Fibroblast of the aortic adventitia (primary cell): ENCODE data around the gene PLXNC1. TPM values are rescaled to one million over a fixed set of nuclear protein-coding genes. Genes with fewer than 3 reads are reported as not detected.

ENCODE experiments used
- DNase-seq: peaks from one replicate; pipeline ENCODE4 v3.0.0-alpha.2; 2010; ENCODE audit warnings: low read depth
- H3K4me3 ChIP-seq: 2 replicates; pipeline ENCODE4 v1.5.1; 2011; ENCODE audit warnings: low read depth, mild to moderate bottlenecking, control low read depth, low read length, moderate library complexity
- CTCF ChIP-seq: IDR thresholded peaks from 2 replicates; pipeline ENCODE4 v1.5.1; 2011; ENCODE audit warnings: mild to moderate bottlenecking, low read length, control low read depth, inconsistent platforms; ENCODE audit not compliant: insufficient read depth
- total RNA-seq: library from RNA; depleted of rRNA; stranded (reverse); fragments of >200 nt; gene quantifications from 2 replicates; pipeline ENCODE4 v1.2.3, GENCODE V29; 2012; ENCODE audit warnings: low replicate concordance

The PLXNC1 gene
- total RNA-seq, 1 donor: 4.3 TPM

DNA sequence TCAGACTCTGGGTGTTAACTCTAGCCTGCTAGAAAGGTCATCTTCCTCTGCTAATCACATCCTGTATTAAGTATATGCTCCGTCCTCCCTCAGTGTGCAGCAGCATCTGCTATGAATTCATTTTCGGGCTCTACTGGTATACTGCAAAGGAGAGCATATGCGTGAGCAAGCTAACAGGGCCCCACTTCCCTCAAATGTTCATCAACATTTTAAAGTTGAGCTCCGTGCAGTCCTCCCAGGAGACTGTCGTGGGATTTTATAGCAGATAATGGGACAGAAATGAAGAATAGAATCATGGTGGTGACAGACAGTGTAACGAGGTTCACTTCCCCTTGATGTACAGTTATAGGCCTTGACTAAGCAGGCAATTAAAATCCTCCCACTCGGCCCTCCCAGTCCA lies 131.7 kb downstream of the PLXNC1 start:
- no peak for TF ChIP-seq CTCF
- no peak for DNase-seq
- H3K4me3 ChIP-seq: no peak overlapping the region

- no peak overlapping the region for H3K4me3 ChIP-seq
- TF ChIP-seq CTCF: no peak
- no peak for DNase-seq
These were observed 134.3 kb downstream of the PLXNC1 start for GRCh38 chr12:94282675-94283074.

DNA sequence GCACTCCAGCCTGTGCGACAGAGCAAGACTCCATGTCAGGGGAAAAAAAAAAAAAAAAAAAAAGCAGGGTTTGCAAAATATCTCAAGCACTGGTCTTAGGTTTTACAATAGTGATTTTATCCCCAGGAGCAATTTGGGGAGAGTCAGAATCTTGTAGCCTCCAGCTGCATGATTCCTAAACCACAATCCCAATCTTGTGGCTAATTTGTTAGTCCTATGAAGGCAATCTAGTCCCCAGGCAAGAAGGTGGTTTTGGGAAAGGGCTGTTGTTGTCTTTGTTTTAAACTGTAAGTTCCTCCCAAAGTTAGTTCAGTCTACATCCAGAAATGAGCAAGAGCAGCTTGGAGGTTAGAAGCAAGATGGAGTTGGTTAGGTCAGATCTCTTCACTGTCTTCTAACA lies 135.7 kb downstream of the PLXNC1 start:
- no peak for TF ChIP-seq CTCF
- DNase-seq: no peak
- no peak overlapping the region for H3K4me3 ChIP-seq

DNA sequence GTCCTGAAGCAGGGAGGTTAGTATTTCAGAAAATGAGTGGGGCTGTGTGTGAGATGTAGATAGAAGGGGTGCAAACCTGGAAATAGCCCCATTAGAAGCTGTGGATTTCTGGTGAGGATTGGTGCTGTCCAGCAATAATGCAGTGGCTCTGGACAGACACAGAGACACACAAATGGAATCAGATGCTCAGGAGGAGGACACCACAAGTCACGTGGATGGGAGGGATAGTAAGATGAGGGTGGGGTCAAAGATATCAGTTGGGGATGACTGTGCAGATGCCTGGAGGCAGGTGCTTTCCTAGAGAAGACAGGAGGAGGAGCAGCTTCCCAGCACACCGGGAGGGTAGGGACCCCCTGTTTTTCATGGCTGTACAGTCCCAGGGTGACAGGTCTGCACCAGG lies 136.5 kb downstream of the PLXNC1 start:
- no peak for TF ChIP-seq CTCF
- no peak for DNase-seq
- H3K4me3 ChIP-seq: no peak overlapping the region

DNA sequence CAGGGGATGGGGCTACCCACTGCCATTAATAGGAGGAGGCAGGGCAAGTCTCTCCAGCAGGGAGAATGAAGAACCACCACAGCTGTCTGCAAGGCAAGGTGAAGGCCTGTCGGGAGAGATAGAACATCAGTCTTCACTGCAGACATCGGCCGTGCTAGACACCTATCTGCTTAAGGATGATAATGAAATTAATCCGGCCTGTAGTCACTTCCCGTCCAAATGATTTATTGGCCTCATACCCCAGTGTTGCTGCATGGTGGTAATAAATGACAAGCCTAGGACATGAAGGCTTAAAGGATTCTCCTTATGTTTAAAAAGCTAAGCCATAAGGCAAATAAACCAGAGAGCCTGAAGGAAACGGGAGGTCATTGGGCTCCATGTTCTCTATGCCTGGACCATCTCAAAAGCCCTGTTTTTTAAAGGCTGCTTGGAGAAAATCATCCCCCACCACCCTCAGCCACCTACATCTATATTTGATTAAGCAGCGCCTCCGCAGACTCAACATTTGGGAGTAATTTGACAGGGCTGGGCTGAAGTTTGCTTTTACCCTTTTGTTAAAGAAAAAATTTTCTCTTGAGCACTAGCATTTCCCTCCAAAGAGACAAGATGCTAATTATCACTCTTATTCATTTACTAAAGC lies 137.7 kb downstream of the PLXNC1 start:
- TF ChIP-seq CTCF: no peak
- no peak for DNase-seq
- no peak overlapping the region for H3K4me3 ChIP-seq

DNA sequence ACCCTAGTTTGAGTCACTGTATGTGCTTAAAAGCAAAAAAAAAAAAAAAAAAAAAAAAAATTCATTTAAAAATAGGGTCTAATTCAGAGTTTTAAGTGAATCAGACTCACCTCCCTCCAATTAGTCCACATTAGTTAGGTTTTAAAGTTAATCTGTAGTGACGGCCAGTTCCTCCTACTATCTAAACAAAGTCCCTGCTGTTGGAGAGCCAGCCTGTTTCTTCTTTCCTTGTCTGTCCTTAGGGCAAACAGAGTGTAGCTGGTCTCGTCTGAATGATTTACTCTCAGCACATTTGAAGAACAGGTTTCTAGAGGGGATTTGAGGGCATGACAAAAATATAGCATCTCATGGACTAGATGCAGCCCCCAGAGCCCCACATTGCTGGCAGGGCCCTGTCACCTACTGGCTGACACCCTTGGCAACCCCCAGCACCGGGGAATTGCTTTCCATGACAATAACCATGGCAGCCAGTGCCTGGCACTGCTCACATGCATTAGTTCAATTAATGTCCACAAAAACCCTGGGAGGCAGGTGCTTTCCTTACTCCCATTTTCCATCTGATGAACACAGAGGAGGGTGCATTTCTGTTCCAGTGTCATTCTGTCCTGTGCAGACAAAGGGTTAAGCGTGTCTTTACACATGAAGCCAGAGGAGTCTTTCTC lies 138.3 kb downstream of the PLXNC1 start:
- DNase-seq: no peak
- TF ChIP-seq CTCF: no peak
- no peak overlapping the region for H3K4me3 ChIP-seq
